ENCODE measurements around the gene PGA5. TPM values are rescaled to one million over a fixed set of nuclear protein-coding genes. Genes with fewer than 3 reads are reported as not detected.
"Not testable (repeated sequence)": the region's sequence is repeated elsewhere in the genome, so short reads cannot be mapped to it uniquely, and the experiment has no call there.

The PGA5 gene
- total RNA-seq, 4 donors from 2014 or later: 3.6 TPM; not detected in 3

GRCh38 chr11:61218306-61218705 is 22.7 kb upstream of the PGA5 start:
- not testable (repeated sequence) for H3K36me3 ChIP-seq; H3K4me3 ChIP-seq; H3K9me3 ChIP-seq; H3K27ac ChIP-seq; DNase-seq (ENCODE audit: low spot score in 2 of 2); H3K4me1 ChIP-seq; H3K27me3 ChIP-seq
- no CpG with 5 or more reads among the region's 4 CpGs for WGBS, 2 donors

- 78 to 92% methylated on average over 5 of the region's 5 CpGs for WGBS, 2 donors
- not testable (repeated sequence) for H3K27ac ChIP-seq; H3K4me3 ChIP-seq; H3K4me1 ChIP-seq; DNase-seq (ENCODE audit: low spot score in 2 of 2); H3K9me3 ChIP-seq; H3K27me3 ChIP-seq; H3K36me3 ChIP-seq
These were observed 22.0 kb upstream of the PGA5 start for GRCh38 chr11:61219016-61219415.

GRCh38 chr11:61222047-61222446 is 18.9 kb upstream of the PGA5 start, which contains the start of gene PGA4:
TSS of gene PGA4 (plus strand) at chr11:61222347. CDS start at chr11:61222401, 54 bp downstream.
- not testable (repeated sequence) for DNase-seq (ENCODE audit: low spot score in 2 of 2); H3K9me3 ChIP-seq; H3K4me3 ChIP-seq; H3K4me1 ChIP-seq; H3K27me3 ChIP-seq; H3K36me3 ChIP-seq; H3K27ac ChIP-seq
- no CpG with 5 or more reads among the region's 8 CpGs for WGBS, 2 donors

- not testable (repeated sequence) for H3K4me3 ChIP-seq; H3K36me3 ChIP-seq; H3K9me3 ChIP-seq; DNase-seq (ENCODE audit: low spot score in 2 of 2); H3K27ac ChIP-seq; H3K4me1 ChIP-seq; H3K27me3 ChIP-seq
- no CpG with 5 or more reads among the region's 5 CpGs for WGBS, 2 donors
These were observed 18.3 kb upstream of the PGA5 start for GRCh38 chr11:61222692-61223091.

- not testable (repeated sequence) for H3K36me3 ChIP-seq; H3K4me3 ChIP-seq; H3K9me3 ChIP-seq; H3K27me3 ChIP-seq; H3K27ac ChIP-seq; DNase-seq (ENCODE audit: low spot score in 2 of 2); H3K4me1 ChIP-seq
- WGBS, 2 donors: no CpG with 5 or more reads among the region's 10 CpGs
These were observed 14.4 kb upstream of the PGA5 start for GRCh38 chr11:61226457-61227137.

- H3K9me3 ChIP-seq; H3K36me3 ChIP-seq; H3K4me3 ChIP-seq; DNase-seq (ENCODE audit: low spot score in 2 of 2); H3K4me1 ChIP-seq; H3K27me3 ChIP-seq; H3K27ac ChIP-seq: not testable (repeated sequence)
- WGBS, 2 donors: no CpG with 5 or more reads among the region's 6 CpGs
These were observed 11.5 kb upstream of the PGA5 start for GRCh38 chr11:61229458-61229857.

- H3K27me3 ChIP-seq: not testable (repeated sequence)
- WGBS, 2 donors: no CpG with 5 or more reads among the region's 15 CpGs
These were observed 9.9 kb upstream of the PGA5 start for GRCh38 chr11:61231033-61231432.

GRCh38 chr11:61231585-61231984 is 9.4 kb upstream of the PGA5 start:
- WGBS, 2 donors: no CpG with 5 or more reads among the region's 5 CpGs
- H3K9me3 ChIP-seq; H3K36me3 ChIP-seq; H3K4me1 ChIP-seq; DNase-seq (ENCODE audit: low spot score in 2 of 2); H3K27ac ChIP-seq; H3K4me3 ChIP-seq; H3K27me3 ChIP-seq: not testable (repeated sequence)

More at GRCh38 chr11:61231033-61231432, 9.9 kb upstream of the PGA5 start:
- not testable (repeated sequence) for H3K27ac ChIP-seq; DNase-seq (ENCODE audit: low spot score in 2 of 2); H3K9me3 ChIP-seq; H3K4me1 ChIP-seq; H3K4me3 ChIP-seq; H3K36me3 ChIP-seq

- H3K36me3 ChIP-seq; H3K4me3 ChIP-seq; H3K4me1 ChIP-seq; H3K27me3 ChIP-seq; DNase-seq (ENCODE audit: low spot score in 2 of 2); H3K9me3 ChIP-seq; H3K27ac ChIP-seq: not testable (repeated sequence)
- no CpG with 5 or more reads among the region's 3 CpGs for WGBS, 2 donors
These were observed 8.3 kb upstream of the PGA5 start for GRCh38 chr11:61232548-61233145.

GRCh38 chr11:61237130-61237529 is 3.8 kb upstream of the PGA5 start:
- not testable (repeated sequence) for H3K27me3 ChIP-seq; H3K9me3 ChIP-seq; H3K36me3 ChIP-seq; H3K4me3 ChIP-seq; H3K27ac ChIP-seq; H3K4me1 ChIP-seq; DNase-seq (ENCODE audit: low spot score in 2 of 2)
- no CpG with 5 or more reads among the region's 4 CpGs for WGBS, 2 donors

- not testable (repeated sequence) for H3K4me1 ChIP-seq; H3K27me3 ChIP-seq; H3K36me3 ChIP-seq; H3K27ac ChIP-seq; H3K4me3 ChIP-seq; DNase-seq (ENCODE audit: low spot score in 2 of 2); H3K9me3 ChIP-seq
- 54 to 60% methylated on average over 8 of the region's 8 CpGs for WGBS, 2 donors
These were observed 687 bp upstream of the PGA5 start for GRCh38 chr11:61240288-61240687.

- H3K27me3 ChIP-seq; H3K4me3 ChIP-seq; H3K9me3 ChIP-seq; H3K27ac ChIP-seq; DNase-seq (ENCODE audit: low spot score in 2 of 2); H3K4me1 ChIP-seq; H3K36me3 ChIP-seq: not testable (repeated sequence)
- WGBS, 2 donors: no CpG with 5 or more reads among the region's 5 CpGs
These were observed 551 bp downstream of the PGA5 start for GRCh38 chr11:61241526-61241925.

- not testable (repeated sequence) for H3K4me3 ChIP-seq; H3K4me1 ChIP-seq; H3K27ac ChIP-seq; H3K9me3 ChIP-seq; DNase-seq (ENCODE audit: low spot score in 2 of 2); H3K36me3 ChIP-seq; H3K27me3 ChIP-seq
- WGBS, 2 donors: no CpG with 5 or more reads among the region's 10 CpGs
These were observed 4.4 kb downstream of the PGA5 start for GRCh38 chr11:61245284-61245964.

GRCh38 chr11:61248071-61248470 is 7.1 kb downstream of the PGA5 start:
- H3K36me3 ChIP-seq; H3K27ac ChIP-seq; DNase-seq (ENCODE audit: low spot score in 2 of 2); H3K9me3 ChIP-seq; H3K4me3 ChIP-seq; H3K4me1 ChIP-seq; H3K27me3 ChIP-seq: not testable (repeated sequence)
- 74 to 80% methylated on average over 9 of the region's 9 CpGs for WGBS, 2 donors

All from tibial nerve (tissue), 4 donors.